GM12878 (cell line): Measurements from ENCODE around the gene STX1B. TPM values are rescaled to one million over a fixed set of nuclear protein-coding genes. Genes with fewer than 3 reads are reported as not detected.

Experiments used
- CHD4 ChIP-seq: fragments of 200-600 bp; sonication (generic); IDR thresholded peaks from 2 replicates; pipeline ENCODE4 v1.6.1; 2016; ENCODE audit warnings: mild to moderate bottlenecking
- EED ChIP-seq: sonication (generic); IDR thresholded peaks from 2 replicates; pipeline ENCODE4 v1.6.1; 2016; ENCODE audit warnings: antibody characterized with exemption, low read depth
- EGR1 ChIP-seq, 2 experiments: IDR thresholded peaks; 1 replicate in 1 of 2; 2 replicates in 1 of 2; pipeline ENCODE4 v1.6.1; 2011 to 2012; ENCODE audit warnings: low read depth in 2 of 2, low read length in 2 of 2, borderline replicate concordance in 1 of 2, mild to moderate bottlenecking in 1 of 2, moderate library complexity in 1 of 2
- ELK1 ChIP-seq: IDR thresholded peaks from 2 replicates; pipeline ENCODE4 v1.6.1; 2012; ENCODE audit warnings: low read depth, low read length, improper control_type of control experiment
- EP300 ChIP-seq, 2 experiments: fragments of 150-350 bp in 1 of 2; IDR thresholded peaks; 2 replicates each; pipeline ENCODE4 v1.6.1; 2011 to 2012; ENCODE audit warnings: low read depth in 2 of 2, low read length in 2 of 2, borderline replicate concordance in 1 of 2, improper control_type of control experiment in 1 of 2, inconsistent platforms in 1 of 2; ENCODE audit not compliant: control insufficient read depth in 1 of 2
- EZH2 ChIP-seq: IDR thresholded peaks from 2 replicates; pipeline ENCODE4 v1.6.1; 2012; ENCODE audit warnings: low read depth, mild to moderate bottlenecking, control low read depth, inconsistent platforms, low read length, borderline replicate concordance; ENCODE audit not compliant: control insufficient read depth
- IRF3 ChIP-seq: fragments of 450-650 bp; IDR thresholded peaks from 2 replicates; pipeline ENCODE4 v1.6.1; 2014; ENCODE audit warnings: mild to moderate bottlenecking
- KDM1A ChIP-seq: fragments of 200-600 bp; sonication (generic); IDR thresholded peaks from 2 replicates; pipeline ENCODE4 v1.6.1; 2016; ENCODE audit warnings: borderline replicate concordance
- LARP7 ChIP-seq: fragments of 450-650 bp; IDR thresholded peaks from 2 replicates; pipeline ENCODE4 v1.6.1; 2017; ENCODE audit warnings: mild to moderate bottlenecking
- MXI1 ChIP-seq: fragments of 150-350 bp; IDR thresholded peaks from 2 replicates; pipeline ENCODE4 v1.6.1; 2011; ENCODE audit warnings: low read depth, mild to moderate bottlenecking, inconsistent platforms, low read length, improper control_type of control experiment
- NFYB ChIP-seq: IDR thresholded peaks from 2 replicates; pipeline ENCODE4 v1.6.1; 2011; ENCODE audit warnings: low read depth, mild to moderate bottlenecking, low read length, improper control_type of control experiment, moderate library complexity; ENCODE audit not compliant: insufficient read depth
- SIX5 ChIP-seq: IDR thresholded peaks from 2 replicates; pipeline ENCODE4 v1.6.1; 2011; ENCODE audit warnings: mild to moderate bottlenecking, low read depth, low read length, moderate library complexity; ENCODE audit not compliant: severe bottlenecking
- STAT3 ChIP-seq: IDR thresholded peaks from 2 replicates; pipeline ENCODE4 v1.6.1; 2011; ENCODE audit warnings: low read depth, low read length, improper control_type of control experiment
- SUPT20H ChIP-seq: IDR thresholded peaks from 2 replicates; pipeline ENCODE4 v1.6.1; 2011; ENCODE audit warnings: low read depth, mild to moderate bottlenecking, low read length, moderate library complexity, borderline replicate concordance; ENCODE audit not compliant: control insufficient read depth
- TAF1 ChIP-seq: IDR thresholded peaks from 2 replicates; pipeline ENCODE4 v1.6.1; 2011; ENCODE audit warnings: mild to moderate bottlenecking, low read depth, low read length, borderline replicate concordance
- YBX1 ChIP-seq: fragments of 450-650 bp; IDR thresholded peaks from 2 replicates; pipeline ENCODE4 v1.6.1; 2016; ENCODE audit warnings: antibody characterized with exemption
- polyA plus RNA-seq, 11 experiments: library from polyadenylated mRNA; depleted of rRNA in 4 of 11; unstranded in 6 of 11; stranded (reverse) in 5 of 11; fragments of >200 nt; fragmentation: Nextera tagmentation in 4 of 11; fragmentation: Illumina TruSeq in 1 of 11; extraction: Ambion mirVana in 4 of 11; extraction: Trizol in 1 of 11; gene quantifications; 1 replicate in 1 of 11; 2 replicates in 10 of 11; pipeline versions ENCODE4 v1.2.1 to v1.2.3, GENCODE V29; 2011 to 2016; ENCODE audit warnings: inconsistent platforms in 2 of 11, missing spikeins in 2 of 11, low read depth in 1 of 11
- total RNA-seq, 4 experiments: library from RNA; depleted of rRNA in 3 of 4; stranded (reverse); fragments of >200 nt in 3 of 4; fragmentation: Illumina TruSeq in 1 of 4; extraction: Trizol in 1 of 4; gene quantifications; 2 replicates each; pipeline versions ENCODE4 v1.2.1 to v1.2.3, GENCODE V29; 2013 to 2021
- TF ChIP-seq, protein P1 (sequence below): fragments of 450-650 bp; IDR thresholded peaks from 2 replicates; pipeline ENCODE4 v1.6.1; 2017; ENCODE audit warnings: antibody characterized with exemption, mild to moderate bottlenecking, moderate library complexity
- TF ChIP-seq, protein P2 (sequence below): IDR thresholded peaks from 2 replicates; pipeline ENCODE4 v1.6.1; 2012; ENCODE audit warnings: low read length, inconsistent platforms
- TF ChIP-seq, protein P3 (sequence below): fragments of 450-650 bp; conservative IDR thresholded peaks from 2 replicates; pipeline ENCODE4 v1.6.1; 2017; ENCODE audit warnings: mild to moderate bottlenecking, moderate library complexity

The STX1B gene
- total and polyA plus RNA-seq, 10 of the 15 experiments (the other 5 are each of a cell fraction or from before 2014, with no cell fraction given), result 0.22 to 2.5 (median 1.1) TPM

GRCh38 chr16:30957456-30958174, 52.8 kb downstream of the STX1B start, which contains the start of gene SETD1A (continued):
- TF ChIP-seq, protein P1, sequence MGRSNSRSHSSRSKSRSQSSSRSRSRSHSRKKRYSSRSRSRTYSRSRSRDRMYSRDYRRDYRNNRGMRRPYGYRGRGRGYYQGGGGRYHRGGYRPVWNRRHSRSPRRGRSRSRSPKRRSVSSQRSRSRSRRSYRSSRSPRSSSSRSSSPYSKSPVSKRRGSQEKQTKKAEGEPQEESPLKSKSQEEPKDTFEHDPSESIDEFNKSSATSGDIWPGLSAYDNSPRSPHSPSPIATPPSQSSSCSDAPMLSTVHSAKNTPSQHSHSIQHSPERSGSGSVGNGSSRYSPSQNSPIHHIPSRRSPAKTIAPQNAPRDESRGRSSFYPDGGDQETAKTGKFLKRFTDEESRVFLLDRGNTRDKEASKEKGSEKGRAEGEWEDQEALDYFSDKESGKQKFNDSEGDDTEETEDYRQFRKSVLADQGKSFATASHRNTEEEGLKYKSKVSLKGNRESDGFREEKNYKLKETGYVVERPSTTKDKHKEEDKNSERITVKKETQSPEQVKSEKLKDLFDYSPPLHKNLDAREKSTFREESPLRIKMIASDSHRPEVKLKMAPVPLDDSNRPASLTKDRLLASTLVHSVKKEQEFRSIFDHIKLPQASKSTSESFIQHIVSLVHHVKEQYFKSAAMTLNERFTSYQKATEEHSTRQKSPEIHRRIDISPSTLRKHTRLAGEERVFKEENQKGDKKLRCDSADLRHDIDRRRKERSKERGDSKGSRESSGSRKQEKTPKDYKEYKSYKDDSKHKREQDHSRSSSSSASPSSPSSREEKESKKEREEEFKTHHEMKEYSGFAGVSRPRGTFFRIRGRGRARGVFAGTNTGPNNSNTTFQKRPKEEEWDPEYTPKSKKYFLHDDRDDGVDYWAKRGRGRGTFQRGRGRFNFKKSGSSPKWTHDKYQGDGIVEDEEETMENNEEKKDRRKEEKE, result no peak
- TF ChIP-seq EZH2, result no peak
- no peak for TF ChIP-seq CHD4
- TF ChIP-seq SUPT20H, result no peak
- TF ChIP-seq YBX1, result no peak
- peak in 1 of 2 experiments; percentile 99; a peak in 2 of 4 replicates for TF ChIP-seq EP300 (IDR thresholded peaks at IDR 0.05; ENCODE audit: borderline replicate concordance in 1 of 2, control insufficient read depth in 1 of 2, low read depth in 2 of 2, low read length in 2 of 2)
- TF ChIP-seq TAF1, result peak; percentile 19; the same call in 1 of the 2 replicates
- no peak for TF ChIP-seq EED
- TF ChIP-seq NFYB, result peak; percentile 66; the same call in 1 of the 2 replicates
- TF ChIP-seq, protein P2, sequence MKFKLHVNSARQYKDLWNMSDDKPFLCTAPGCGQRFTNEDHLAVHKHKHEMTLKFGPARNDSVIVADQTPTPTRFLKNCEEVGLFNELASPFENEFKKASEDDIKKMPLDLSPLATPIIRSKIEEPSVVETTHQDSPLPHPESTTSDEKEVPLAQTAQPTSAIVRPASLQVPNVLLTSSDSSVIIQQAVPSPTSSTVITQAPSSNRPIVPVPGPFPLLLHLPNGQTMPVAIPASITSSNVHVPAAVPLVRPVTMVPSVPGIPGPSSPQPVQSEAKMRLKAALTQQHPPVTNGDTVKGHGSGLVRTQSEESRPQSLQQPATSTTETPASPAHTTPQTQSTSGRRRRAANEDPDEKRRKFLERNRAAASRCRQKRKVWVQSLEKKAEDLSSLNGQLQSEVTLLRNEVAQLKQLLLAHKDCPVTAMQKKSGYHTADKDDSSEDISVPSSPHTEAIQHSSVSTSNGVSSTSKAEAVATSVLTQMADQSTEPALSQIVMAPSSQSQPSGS, result no peak
- TF ChIP-seq EGR1 (IDR thresholded peaks at IDR 0.05; ENCODE audit: borderline replicate concordance in 1 of 2, low read depth in 2 of 2, low read length in 2 of 2), result 0 out of 3 replicates have a peak, but pooled peaks of 1 of the 2 experiments have one; percentile 23
- TF ChIP-seq SIX5, result no peak
- TF ChIP-seq, protein P3, sequence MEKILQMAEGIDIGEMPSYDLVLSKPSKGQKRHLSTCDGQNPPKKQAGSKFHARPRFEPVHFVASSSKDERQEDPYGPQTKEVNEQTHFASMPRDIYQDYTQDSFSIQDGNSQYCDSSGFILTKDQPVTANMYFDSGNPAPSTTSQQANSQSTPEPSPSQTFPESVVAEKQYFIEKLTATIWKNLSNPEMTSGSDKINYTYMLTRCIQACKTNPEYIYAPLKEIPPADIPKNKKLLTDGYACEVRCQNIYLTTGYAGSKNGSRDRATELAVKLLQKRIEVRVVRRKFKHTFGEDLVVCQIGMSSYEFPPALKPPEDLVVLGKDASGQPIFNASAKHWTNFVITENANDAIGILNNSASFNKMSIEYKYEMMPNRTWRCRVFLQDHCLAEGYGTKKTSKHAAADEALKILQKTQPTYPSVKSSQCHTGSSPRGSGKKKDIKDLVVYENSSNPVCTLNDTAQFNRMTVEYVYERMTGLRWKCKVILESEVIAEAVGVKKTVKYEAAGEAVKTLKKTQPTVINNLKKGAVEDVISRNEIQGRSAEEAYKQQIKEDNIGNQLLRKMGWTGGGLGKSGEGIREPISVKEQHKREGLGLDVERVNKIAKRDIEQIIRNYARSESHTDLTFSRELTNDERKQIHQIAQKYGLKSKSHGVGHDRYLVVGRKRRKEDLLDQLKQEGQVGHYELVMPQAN, result peak; percentile 44; the same call in 1 of the 2 replicates
- TF ChIP-seq IRF3, result no peak; the same call in 1 of the 2 replicates
- TF ChIP-seq ELK1, result no peak; the same call in 1 of the 2 replicates
- no peak for TF ChIP-seq KDM1A
- no peak for TF ChIP-seq STAT3
- TF ChIP-seq LARP7, result peak; percentile 100
- 0 out of 2 replicates have a peak, but pooled peaks have one; percentile 20 for TF ChIP-seq MXI1
